SW480 (cell line): ENCODE data around the gene KCNAB1.

Source experiments
- DNase-seq: peaks from one replicate; pipeline ENCODE4 v3.0.0-alpha.2; 2016; ENCODE audit warnings: low spot score

KCNAB1 gene

DNA sequence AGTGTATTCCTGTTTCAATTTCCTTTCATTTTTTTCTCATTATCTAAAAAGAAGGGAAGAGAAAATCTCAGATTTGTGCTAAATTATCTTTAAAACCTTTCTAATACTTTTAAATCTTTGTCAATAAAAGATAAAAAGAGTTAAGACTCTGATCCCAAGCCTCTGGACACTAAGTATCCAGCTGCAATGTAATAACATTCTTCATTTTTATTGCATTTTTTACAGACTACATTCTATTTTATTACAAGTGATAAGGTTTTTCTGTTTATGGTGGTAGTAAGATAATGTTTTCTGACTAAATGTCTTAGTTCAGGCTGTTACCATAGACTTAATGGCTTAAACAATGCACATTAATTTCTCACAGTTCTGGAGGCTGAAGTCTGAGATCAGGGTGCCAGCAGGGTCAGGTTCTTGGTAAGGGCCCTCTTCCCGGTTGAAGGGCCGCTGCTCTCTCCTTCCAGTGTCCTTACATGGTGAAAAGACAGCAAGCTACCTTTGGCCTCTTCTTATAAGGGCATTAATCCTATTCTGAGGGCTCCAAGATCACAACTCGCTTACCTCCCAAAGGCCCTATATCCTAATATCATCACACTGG, 19.7 kb downstream of the KCNAB1 start:
- DNase-seq: no peak

DNA sequence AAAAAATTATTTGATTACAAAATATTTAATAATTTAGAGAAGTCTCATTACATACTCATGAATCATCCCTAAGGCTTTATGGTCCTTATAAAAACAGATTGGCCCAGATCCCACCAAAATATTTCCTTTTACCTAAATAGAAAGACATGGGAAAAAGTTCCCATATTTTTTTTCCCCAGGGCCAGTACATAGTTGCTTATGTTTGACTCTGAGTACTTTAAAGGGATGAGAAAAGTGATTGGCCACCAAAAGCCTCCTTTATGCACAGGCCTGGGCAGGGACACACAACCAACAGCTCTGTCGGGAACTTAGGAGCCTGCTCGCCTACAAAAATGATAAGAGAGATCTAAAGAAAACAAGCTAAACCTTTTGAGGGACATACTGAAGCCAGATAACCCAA, 22.3 kb downstream of the KCNAB1 start:
- DNase-seq: no peak

DNA sequence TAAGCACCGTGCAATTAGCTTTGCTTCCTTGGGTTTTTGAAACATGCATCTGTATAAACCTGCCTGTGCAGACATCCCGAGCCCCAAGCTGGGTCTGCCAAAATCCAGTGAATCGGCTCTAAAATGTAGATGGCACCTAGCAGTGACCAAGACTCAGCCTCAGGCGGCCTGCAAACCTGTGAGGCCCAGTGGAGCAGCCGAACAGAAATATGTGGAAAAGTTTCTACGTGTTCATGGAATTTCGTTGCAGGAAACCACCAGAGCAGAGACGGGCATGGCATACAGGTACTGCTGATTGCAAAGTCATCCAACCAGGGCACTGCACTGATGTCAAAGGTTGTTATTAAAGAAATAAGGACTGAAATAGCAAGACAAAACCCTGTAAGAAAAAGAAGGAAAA, 22.8 kb downstream of the KCNAB1 start:
- DNase-seq: no peak

DNA sequence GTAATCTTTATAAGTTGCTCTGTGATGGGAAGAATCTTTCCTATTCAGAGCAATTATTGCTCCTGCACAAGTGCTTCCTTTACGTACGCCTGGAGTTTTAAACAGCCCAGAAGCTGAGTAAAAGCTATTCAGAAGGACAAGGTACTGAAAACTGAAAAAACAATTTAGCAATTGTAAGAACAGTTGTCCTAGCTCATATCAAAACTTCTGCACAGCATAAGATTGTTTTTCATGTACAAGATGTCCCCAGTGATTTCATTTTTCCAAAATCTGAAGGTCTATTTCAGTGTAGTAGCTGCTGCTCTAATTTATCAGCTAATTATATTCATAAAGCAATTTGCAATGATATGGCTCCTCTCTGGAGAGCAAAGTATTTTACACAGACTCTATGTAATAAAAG, 23.7 kb downstream of the KCNAB1 start:
- no peak for DNase-seq

DNA sequence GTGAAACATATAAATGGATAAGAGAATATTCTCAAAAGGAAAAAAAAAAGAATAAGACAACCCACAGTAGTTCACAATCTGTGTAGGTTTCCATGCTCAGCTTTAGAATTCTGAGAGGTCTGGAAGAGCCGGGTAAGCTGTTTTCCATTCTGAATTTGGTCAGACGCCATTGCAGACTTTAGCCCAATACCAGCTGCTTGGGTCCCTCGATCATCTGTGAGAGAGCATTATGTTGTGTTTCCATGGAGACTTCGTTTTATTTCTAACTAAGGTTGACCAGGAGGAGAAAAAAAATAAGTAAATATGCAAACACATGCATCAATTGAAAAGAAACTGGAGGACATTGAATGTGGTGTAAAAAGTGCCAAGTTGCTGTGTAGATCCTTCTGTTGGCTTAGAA, 25.5 kb downstream of the KCNAB1 start:
- no peak for DNase-seq

DNA sequence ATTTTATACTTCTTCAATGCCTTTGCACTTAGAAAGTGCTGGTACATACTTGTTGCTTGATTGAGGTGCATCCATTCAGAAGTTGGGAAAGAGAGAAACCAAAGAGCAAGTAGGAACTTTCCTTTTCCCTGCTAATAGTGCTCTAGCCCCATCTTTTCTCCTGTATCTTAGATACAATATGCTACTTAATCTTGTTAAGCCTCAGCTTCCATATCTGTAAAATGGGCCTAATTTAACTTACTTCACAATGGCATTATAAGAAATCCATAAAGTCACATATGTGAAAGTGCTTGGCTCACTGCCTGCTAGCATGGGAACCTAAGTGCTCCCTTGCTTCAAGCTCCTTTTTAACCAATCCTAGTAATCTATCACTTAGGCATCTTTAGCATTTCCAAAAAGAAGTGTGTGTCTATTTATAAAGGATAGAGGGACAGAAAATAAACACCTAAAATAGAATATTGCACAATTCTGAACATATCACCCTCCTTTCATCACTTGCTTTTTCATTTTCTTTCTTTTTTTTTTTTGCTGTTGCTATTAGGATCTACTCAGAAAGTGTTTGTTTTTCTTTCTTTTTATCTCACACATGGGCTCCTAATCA, 28.1 kb downstream of the KCNAB1 start:
- no peak for DNase-seq

DNA sequence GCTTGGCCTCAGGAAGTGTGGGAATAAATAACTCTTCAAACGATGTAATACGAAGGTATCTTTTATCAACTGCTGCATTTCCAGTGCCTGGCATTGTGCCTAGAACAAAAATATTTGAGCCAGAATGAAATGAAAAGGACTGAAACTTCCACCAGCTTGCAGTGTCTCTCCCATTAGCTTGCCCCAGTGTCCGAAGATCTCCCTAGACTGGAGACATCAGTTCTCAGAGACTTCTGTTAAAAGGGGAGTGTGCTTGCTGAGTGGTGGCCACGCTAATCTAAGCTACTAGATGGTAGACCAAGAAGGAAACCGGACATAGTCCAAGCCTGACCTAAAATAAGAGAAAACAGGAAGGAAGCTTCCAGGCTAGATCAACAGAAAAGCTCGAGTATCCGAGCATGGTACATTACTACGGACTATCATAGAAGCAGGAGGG, 28.6 kb downstream of the KCNAB1 start:
- no peak for DNase-seq

DNA sequence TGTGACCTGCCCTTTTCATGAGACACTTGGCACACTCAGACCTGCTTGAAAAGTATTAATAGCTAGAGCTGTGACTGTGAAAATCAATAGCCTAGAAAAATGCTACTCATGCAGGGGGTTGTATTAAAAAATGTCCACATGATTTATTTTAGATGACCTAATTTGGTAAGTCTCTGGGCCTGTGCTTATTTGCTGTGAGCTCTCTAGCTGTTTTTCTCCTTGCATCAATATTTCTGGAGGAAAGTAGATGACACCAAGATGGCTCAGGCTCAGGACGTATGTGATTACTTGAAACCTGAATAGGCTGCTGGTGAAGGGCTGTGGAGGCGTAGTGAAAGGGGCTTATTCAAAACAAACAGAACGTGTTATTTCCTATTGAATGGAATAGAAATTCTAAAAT, 29.5 kb downstream of the KCNAB1 start:
- DNase-seq: no peak

DNA sequence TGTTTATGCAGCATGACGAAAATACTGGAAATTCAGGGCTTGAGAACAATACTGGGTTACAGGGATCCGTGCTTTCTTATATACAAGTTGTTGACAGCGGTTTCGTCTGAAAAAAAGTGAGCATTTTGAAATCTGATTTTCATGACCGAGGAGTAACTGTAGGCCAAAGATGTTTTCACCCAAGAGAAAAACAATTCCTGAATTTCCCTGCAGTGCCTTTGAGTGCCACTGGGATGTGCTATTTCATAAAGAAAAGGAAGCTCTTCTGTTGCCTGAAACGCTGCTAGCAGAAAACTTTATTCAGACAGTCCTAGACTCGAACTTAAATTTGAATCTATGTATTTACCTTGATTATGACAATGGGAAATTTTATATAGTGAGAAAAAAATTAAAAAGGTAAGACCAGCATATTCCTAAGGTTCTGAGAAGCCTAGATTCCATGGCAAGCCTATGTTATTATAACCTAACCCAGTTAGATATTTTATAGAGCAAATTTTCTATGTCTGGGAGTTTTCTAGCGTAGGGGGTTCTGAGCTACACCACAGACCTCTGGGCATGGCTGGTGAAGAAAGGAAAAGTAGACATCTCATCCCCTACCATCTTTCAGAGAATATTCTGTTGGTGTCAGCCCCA, 30.2 kb downstream of the KCNAB1 start:
- peak; percentile 70 for DNase-seq

DNA sequence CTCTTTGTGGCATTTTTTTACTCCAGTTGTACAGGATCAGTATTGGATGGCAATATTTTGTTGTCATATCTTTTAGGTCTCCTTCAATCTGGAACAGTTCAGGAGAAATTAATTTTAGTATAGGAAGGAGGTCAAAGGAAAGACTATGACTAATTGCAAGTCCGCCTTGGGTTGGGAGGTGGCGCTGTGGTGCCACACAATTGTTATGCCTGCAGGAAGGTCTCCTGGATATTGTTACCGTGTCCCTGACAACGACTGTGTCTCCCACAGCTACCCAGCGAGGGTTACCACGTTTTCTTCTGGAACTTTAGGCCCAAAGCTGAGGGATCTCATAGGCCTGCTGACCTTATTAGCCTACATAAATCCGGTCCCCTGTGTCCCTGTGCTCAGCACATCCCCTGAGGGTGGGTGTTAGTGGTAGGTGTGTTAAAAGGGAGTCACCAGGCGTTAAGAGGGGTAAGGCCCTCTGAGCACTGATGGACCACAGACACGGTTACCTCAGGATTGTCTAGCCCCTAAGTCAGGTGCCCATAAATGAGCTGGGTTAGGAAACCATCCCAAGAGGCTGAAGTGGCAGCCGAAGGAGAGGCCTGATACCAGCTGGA, 31.5 kb downstream of the KCNAB1 start:
- DNase-seq: peak; percentile 73

DNA sequence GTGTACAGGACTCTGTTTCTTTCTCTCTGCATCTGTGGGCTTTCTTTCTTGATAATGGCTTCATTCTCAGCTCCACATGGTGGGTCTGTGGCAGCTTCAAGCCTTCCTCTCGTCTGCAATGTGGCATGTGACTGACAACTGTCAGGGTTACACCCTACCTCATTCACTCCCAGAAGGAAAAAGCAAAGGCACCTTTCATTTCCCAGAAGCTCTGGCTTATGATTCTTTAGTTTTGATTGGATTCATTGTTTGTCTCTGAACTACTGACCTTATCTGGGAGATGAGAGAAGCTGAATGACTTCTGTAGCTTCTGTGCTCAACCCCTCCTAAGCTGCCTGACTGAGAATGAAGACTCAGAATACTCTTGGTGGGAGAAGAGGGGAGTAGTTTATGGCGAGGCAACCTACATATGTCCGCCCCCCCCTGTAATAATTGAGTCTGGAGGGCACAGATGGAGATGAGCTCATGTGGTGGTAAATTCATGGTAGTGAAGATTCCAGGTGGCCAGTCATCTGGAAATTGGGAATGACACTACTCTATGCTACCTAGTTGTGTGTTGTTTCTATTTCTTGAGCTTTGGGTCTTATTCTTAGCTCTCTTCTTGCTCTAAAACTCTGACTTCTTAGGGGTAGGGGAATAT, 38.4 kb downstream of the KCNAB1 start:
- DNase-seq: peak; percentile 9

DNA sequence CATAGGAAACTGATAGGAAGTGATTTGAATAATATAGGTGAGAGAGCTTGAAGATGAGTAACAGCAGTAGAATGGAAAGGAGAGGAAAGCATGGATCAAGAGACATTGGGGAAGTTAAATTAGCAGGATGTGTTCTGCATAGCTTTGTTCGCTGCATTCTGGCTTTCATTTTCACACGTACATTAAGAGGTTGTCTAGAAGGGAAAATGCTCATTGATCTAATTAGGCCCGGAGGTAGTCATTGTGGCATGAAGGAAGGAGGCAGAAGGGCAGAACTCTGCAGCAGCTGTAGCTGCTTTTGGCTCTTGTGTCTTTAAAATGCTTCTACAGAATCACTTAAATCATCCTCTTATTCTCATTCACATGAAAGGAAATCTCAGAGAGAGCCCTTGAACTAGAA, 40.3 kb downstream of the KCNAB1 start:
- peak; percentile 34 for DNase-seq

DNA sequence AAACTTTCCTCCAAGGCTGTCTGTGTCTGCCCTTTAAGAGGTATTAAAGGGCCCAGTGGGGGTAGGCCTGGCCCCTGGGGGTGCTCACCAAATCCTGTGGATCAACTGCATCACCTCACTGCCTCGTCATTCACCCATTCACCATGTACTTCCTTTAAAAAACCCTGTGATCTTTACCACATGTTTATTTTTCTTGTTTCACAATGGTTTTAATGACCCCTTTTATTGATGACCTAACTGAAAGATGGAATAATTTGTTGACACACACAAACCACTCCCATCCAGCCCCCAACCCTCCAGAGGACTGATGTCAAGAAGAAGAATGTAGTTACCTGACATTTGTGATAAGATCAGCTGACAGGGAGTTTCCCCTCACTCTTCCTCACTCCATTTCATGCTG, 40.8 kb downstream of the KCNAB1 start:
- DNase-seq: peak; percentile 85

DNA sequence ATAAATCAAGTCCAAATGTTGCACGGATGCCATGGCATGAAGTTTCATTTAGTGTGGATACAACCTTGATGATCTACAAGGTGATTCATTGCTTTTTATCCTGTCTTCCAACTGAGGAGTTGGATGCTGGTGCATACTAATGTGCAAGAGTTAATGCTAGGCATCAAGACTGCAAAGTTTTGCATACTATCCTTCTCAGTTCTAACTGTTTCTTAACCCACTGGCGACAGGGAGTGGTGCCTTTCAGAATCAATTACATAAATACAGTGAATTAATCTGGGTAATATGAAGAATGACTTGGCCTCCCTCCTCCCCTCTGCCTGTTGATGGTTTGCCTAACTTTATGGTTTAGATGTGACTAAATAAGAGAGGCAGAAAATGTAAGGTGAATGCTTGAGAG, 43.5 kb downstream of the KCNAB1 start:
- no peak for DNase-seq

DNA sequence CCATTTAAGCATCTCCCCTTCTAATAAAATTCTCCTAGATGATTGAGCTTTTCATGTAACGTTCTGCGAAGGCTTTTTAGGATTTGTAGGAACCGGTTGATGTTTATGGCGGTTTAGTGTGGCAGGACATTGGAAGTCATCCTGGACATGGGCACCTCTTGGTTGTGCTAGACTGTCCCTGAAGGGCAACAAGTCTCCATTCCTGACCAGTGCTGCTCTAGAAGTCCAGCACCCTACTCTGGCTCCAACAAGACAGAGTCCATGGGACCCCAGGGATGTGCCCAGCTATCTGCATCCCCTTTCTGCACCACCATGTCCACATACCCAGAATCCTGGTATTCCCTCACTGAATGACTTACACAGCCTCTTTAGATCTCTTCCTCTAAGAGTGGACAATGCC, 46.4 kb downstream of the KCNAB1 start:
- DNase-seq: no peak

DNA sequence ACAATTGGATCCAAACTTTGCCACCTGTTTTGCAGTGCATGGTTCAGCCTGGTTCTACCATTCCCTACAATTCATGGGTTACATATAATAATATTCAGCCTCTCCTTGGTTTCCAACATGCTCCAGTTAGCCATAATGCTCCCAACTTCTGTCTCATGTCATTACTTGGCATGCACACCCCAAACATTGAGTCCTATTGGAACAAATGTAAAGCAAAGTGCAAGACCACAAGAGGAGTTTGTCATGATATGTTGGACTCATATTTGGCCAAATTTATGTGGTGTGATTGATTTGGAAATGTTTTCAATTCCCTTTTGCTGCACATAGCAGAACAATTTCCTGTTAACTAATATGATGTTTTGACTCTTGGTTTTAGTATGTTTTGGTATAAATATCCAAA, 50.2 kb downstream of the KCNAB1 start:
- no peak for DNase-seq

DNA sequence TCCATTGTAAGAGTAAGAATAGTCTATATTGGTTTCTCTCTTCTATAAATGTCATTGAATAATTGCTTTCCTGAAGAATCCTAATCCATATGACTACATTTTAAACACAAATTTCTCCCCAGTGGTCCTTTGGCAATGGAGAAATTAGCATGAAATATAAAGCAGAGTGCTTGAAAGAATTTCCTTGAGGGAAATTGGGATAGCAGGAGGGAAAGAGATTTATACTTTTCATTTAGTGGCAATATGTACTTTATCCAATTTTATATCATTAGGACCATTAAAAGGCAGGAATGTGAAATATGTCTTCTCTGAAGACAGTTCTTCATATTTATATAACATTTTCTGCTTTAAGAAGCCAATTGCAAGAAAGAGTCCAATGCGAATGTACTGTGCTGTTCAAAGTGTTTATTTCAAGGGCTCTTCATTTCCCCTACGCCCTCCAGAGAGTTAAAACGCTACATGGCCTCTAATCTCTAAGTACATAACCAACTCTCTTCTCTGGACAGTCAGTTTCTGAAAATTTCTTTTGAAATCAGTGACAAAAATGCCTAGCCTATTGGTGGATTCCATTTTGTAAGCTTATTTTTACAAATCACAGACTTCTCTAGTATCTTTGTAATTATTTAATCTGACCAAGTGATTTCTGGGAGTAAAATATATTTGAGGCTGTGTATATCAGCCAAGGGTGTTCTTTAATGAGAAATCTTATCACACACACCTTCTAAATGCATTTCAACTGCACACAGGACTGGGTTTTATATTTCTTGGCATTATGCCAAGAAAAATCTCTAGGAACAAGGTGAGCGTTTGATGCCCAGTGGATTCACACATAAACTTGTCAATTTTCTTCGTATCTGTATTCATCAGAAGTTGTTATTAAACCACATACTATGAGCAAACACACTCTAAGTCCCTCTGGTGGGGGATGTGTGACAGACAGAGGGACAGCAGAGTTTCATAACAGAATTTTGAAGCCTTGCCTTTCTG, 51.2 kb downstream of the KCNAB1 start:
- no peak for DNase-seq

DNA sequence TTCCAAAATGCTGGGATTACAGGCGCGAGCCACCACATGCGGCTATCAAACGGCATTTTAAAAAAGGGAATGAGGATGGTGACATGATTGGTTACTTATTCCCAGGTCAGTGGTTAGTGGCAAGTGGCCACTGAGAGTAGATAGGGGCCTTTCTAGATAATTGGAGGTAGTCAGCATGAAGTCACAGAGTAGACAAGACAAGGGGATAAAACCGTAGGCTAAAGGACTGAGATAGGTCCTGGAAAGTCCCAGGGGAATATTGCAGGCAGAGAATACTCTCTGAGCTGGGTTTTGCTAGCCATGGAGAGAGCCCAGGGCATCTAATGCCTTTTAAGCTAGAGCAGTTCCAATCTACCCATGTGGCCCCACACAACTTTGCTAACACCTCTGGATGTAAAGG, 52.2 kb downstream of the KCNAB1 start:
- DNase-seq: no peak

DNA sequence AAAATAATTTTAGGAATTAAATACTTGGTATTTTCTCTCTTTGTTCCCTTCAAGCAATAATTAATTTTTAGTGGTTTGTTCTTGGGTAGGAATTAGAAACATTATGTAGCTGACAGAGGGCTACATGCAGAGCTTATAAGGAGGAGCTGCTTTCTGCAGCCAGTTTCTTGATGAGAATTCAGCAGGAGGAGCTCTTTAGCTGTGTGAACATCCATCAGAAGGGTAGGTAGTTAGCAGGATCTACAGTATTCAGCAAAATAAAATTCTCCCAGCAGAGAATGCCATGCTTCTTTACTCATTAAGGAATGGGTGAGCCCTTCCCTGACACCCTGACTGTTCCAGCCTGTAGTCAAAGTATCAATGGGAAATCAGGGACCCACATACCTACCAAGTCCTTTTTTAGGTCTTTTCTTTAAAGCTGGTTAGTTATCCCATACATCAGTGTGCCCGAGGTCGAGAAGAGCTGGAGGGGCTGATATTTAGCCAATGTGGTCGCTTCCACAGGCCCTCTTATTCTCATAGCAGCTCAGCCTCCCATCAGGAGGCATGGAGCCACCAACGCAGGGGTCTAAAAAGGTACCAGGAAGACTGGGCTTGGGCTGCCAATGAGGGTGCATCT, 54.0 kb downstream of the KCNAB1 start:
- DNase-seq: peak; percentile 20

DNA sequence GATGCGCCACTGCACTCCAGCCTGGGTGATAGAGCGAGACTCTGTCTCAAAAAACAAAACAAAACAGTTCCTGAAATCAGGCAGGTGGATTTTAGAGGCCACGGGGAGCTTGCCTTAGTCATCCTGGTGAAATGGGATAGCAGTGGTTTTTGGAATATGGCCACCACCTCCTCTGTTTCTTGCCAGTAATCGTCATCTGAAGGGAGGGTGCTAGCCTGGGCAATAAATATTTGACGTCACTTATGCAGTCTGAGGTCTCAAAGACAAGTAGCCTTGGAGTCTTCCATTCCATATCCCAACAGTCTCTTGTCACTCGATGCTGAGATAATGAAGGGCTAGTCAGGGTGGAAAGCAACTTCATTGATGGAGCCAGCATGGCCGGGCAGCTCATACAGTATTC, 55.2 kb downstream of the KCNAB1 start:
- no peak for DNase-seq

DNA sequence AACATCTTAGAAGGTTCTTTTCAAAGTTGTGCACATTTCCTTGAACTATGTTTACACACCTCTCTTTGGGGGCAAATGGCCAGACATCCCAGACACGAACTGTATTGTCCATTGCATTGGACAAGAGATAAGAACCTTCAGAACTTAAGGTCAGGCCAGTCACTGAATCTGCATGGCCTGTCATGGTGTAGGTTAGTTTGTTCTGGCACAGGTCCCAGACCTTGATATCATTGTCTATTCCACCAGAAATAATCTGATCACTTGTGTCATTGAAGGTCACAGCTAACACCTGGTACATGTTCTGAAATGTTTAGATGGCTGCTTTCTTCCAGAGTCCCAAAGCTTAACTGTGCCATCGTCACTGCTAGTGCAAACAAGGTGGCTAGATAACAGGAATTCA, 55.7 kb downstream of the KCNAB1 start:
- DNase-seq: no peak
